HG02678 (cell line): ENCODE measurements around the gene SETBP1.
A peak's percentile ranks its signal among the peaks of the same experiment; 100 is the strongest.

Source experiments
- ATAC-seq: cut with Tn5 transposase; IDR thresholded peaks from one replicate; pipeline ENCODE4 v1.9.1; 2021; ENCODE audit warnings: mild to moderate bottlenecking, moderate library complexity; ENCODE audit not compliant: unreplicated experiment

Gene SETBP1

DNA sequence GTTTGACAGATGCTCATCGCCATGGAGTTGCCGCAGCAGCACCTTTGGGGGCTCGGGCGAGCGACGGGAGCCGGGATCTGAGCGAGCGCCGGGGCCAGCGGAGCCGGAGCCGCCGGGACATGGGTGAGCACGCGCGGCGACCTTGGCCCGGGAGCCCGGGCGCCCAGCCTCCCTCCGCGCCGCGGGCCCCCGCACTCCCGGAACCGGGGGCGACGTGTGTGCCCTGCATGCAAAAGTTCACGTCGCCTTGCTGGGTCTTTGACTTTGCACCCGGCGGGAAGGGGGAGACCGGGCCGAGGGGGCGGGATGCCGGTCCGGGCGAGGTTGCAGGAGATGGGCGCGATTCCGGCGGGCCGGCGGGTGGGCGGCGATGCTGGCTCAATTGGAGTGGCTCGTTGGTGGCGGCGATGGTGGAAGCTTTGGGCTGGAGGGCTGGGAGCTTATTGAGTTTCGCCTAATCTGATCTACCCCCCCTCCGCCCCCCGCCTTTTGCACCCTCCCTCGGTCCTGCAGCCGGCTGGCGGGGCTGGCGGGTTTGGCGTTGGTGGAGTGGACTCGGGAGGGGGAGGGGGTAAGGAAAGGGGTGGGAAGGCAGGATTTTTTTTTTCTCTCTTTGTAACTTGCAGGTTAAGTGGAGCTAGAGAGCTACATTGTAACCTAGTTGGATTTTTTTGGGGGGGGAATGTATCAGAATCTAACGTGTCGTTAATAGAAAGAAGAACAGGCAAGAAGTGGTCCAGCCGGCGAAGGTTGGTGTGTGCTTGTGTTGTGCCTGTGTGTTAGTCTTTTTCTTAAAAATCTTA, at the start of gene SETBP1:
TSS of gene SETBP1 (plus strand) at position 616 of the 803 bp plus-strand sequence. CDS start 20,459 bp downstream, outside the sequence.
- ATAC-seq, result peak; percentile 19

DNA sequence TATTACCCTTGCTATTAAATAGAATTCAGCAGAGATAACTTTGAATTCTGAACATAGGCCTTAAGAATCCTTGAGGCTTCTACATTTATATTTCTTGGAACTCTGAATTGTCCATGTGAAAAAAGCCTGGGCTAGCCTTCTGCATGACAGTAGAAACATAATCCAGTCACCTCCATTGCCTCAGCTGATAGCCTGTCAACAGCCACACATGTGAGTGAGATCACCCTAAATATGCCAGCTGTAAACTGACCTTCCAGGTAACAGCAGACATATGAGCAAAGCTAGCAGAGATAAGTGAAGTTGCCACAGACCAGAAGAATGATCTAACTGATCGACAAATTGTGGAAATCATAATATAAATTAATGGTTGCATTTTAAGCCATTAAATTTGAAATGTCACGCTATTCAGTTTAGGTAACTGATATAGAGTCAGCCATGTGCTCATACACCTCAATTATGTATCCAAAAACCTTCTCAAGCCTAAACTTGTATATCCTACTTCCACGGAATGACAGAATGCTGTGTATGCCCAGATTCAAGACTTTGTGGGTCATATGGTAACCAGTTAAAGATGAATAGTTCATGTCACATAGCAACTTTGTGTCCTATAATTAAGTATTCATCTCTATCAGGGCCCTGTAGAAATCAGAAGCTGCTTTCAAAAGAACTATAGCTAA, 48.1 kb upstream of the SETBP1 start:
- ATAC-seq, result no peak

DNA sequence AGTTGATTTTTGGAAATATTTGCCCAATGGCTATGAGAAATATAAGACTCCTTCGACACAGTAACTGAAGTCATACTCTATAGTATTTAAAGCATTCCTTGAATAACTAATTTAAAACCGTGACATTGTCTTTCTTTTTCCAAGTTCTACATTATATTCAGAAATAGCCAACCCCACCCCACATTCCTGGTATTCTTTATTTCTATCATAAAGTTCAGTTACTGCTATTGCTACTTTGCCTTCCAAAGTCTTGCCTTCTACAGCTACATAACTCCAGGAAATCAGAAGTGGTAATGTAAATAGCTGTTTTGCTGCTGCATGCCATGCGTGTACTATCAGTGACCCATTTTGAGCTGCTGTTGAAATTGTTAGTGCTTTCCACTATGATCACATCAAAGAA, 45.1 kb upstream of the SETBP1 start:
- no peak for ATAC-seq

- peak; percentile 48 for ATAC-seq
Measured at GRCh38 chr18:44636241-44636640, 44.4 kb upstream of the SETBP1 start.

DNA sequence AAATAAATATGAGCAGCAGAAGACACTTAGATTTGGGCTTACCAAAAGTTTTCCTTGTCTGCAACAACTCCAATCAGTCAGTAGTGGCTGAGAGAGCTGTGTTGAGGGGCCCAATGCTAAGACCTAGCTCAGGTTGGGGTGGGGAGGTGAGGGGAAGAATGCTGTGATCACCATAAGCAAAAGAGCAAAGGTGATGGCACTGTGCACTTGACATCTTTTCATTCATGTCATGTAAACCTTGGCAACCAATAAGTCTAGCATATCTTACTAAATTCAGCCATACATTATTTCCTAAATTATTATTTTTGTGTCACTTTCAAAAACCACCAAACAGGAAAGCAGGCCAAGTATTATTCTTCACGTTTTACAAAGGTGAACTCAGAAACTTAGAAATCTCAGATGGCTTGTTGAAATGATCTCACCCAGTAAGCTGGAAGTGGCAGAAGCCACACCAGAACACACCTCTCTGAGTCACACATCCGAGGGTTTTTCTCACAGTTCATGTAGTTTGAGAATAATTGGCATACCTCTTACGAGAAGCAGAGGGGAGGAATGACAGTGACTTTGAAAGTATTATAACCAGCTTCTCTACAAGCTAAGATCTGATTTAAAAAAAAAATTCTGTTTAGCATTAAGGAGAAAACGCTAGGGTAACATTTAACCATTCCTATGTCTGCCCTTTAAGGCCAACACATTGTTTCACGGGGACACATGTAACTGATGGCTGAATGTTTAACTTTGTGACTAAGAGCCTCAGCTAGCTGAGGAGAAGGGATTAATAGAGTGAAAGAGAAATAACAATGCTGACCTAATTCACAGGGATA, 43.3 kb upstream of the SETBP1 start:
- ATAC-seq, result no peak

DNA sequence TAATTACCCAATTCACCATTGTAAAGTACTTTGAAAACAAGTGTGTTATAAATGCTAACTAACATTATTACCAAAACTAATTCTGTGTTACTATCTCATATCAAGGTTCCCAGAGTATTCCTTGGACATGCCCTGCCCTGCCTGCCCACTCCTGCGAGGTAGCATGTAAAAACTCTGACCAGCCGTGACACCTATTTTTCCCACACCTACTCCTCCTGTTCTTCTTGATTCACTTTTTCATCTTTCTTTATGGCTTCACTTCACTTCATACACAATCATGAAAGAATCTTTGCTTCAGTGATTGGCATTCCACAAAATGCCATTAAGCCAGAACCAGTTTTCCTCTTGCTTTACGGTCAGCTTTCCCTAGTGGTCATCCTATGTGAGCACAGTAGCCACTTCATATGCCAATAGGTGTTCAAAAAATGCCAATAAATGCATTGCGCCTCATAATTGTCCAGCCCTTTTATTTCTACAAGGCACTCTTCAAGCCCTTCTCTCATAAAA, 42.6 kb upstream of the SETBP1 start:
- no peak for ATAC-seq

DNA sequence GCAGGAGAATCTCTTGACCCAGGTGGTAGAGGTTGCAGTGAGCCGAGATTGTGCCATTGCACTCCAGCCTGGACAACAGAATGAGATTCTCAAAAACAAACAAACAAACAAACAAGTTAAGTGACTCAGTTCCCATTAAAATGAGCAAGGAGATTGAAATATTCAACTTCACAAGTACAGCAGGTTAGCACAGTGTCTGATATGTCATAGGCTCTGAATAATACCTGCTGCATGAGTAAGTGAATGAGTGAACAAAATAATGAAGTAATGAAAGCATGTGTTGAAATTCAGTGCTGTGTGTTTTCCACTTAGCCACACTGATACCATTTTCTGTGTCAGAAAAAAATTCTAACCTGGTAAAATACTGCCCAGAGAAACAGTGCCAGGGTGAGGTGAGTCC, 41.9 kb upstream of the SETBP1 start:
- no peak for ATAC-seq

DNA sequence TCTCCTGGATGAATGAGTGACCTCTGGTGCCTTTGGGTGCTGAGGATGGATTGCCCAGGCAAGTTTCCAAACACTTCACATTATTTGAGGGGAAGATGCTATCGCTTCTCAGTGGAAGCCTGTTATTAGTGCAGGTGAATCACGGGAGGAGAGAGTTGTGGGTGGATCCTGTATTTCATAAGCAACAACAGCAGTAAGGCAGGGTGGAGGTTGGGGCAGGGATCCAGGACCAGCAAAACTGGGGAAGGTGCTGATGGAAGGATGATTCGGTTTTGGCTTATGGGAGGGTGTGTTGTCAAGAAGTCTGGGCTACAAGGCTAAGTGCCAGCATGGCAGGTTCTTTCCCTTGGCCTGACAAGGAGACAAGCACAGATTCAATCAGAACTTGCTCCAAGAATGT, 37.7 kb upstream of the SETBP1 start:
- no peak for ATAC-seq

DNA sequence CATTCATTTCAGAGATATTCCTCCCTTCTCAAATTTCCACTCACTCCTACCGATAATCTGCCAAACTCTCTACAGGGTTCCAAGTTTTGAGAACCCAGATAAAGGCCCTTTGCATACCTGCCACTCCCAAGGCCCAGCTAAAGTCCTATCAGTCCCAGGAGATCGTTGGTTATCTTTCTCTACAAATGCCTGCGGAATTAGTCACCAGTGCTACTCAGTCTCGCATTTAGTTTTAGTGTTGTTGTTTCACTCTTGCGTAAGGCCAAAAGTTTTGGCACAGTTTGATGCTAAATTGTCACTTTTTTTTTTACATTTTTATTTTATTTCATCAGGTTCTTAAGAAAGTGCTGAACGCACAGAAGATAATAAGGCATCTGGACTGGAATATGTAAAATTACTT, 29.2 kb upstream of the SETBP1 start:
- no peak for ATAC-seq

GRCh38 chr18:44651918-44652572, 28.6 kb upstream of the SETBP1 start:
- no peak for ATAC-seq

GRCh38 chr18:44652722-44653121, 28.0 kb upstream of the SETBP1 start:
- ATAC-seq, result no peak

GRCh38 chr18:44654573-44654972, 26.1 kb upstream of the SETBP1 start:
- no peak for ATAC-seq

DNA sequence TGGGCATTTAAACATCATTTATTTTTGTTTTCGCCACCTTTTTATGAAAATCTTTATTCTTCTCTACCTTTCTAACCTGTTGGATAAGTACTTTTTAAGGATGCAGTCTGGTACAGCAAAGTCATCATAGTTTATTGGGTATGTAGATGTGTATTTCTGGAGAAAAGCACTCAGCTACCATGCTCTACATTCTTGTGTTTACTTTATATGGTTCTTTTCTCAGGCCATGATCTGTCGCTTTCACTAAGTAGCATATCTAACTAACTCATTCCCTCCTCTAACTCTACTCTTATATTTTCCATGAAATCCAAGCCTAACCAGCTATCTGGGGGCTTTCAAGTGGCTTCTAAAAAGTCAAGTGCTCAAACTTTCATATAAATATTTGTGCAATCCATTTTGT, 25.3 kb upstream of the SETBP1 start:
- no peak for ATAC-seq

DNA sequence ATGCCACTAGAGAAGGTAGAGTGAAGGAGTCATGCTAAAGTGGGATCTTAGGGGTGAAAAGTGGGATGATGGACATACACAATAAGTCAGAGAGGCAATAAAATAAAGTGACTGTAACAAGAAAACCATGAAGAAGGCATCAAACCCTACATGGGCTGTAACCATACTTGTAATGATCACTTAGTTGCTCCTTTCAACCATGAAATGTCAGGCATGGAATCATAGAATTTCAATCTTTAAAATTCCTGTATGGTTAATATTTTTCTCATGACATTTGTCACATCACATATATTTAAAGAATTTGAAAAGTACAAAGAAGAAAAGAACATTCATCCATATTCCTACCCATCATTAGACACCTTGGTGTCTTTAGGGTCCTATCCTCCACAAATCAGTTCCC, 20.9 kb upstream of the SETBP1 start:
- no peak for ATAC-seq

DNA sequence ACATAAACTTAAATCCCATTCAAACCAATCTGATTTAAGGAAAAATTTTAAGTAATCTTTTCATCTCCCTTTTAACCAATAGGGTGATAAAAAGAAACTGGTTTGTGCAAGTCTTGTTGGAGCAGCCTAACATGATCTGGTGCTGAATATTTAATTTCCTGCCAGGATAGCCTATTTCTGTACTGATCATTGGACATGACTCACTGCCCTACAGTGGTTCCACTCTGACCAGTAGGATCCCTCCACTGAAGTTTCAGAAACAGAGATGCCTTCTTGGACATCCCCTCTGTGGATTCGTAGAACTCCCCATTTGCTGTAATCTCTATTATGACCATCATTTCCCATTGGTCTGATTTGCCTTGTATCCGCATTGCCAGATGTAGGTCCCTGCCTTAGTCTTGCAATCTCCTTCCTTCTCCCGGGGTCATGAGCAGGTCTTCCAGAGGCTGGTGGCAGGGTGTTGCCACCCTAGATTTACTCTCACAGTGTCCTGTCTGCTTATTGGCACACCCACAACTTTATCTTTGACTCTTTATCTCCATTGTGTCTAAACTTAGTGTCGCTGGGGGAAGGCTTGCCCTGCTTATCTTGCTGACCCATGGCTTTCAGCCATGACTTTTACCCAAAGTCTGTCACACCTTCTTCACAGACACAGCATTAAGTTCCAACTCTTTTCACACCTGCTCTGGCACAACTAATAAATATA, 12.3 kb upstream of the SETBP1 start:
- ATAC-seq, result no peak

GRCh38 chr18:44671914-44672313, 8.8 kb upstream of the SETBP1 start:
- no peak for ATAC-seq

- ATAC-seq, result no peak
Measured at GRCh38 chr18:44672506-44672905, 8.2 kb upstream of the SETBP1 start.

DNA sequence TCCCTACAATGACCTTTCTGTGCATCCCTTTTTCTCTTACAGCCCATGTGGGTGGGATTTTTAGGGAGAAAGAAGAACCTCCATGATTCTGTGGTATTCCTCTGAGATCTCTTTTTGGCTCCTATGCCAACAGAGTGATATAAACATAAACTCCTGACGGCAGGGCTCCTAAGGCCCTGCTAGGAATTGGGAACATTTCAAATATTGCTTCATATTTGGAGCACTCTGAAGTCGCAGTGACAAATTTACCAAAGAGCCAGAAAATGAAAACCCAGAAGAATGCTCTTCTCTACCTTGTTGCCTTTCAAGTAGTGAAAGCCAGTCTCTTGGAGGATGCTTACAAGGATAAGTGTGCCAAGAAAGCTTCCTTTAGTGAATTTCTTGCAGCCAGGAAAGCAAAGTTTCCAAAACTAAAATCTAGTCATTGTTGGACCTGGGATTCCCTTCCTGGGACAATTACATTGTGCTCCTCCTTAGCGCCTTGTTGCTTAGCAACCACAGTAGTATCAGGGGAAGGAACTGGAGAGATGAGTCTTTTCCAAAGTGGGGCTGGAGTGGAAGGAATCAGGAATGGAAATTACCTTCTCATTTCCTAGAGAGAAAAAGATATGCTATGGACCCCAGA, 7.3 kb upstream of the SETBP1 start:
- ATAC-seq, result no peak

DNA sequence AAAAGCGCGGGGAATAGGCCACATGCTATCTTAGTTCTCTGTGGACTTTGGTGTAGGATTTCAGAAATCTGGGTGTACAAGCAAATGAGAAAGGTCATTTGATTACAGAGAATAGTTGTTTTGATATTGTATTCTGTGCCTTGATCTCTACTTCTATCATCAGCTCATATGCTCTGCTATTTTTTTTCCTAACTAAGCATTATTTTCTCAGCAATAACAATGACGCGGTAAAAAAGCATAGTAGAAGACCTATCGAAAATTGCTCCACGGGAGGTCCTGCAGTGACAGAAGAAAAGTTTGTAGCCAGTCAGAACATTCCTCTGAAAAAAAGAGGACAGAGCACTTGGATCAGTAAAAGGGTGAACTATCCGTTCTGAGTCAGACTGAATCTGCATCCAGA, 2.8 kb upstream of the SETBP1 start:
- no peak for ATAC-seq

DNA sequence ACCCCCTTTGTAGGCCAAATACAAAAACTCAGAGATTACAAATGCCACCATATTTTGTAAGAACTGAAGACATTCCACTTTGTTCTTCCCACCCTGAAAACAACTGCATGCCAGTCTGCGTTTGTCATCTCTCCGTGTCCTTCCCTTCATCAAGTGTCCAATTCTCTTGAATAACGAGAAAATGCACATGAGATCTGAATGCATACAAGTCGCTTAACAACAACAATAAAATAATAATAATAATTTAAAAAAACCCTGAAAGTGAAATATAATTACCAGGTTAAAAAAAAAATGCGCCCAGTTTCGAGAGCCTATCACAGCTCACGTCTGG, 2.0 kb upstream of the SETBP1 start:
- ATAC-seq, result no peak
